Pancreas (tissue), 10 donors: ENCODE data around the gene ST6GAL1. TPM values are rescaled to one million over a fixed set of nuclear protein-coding genes. Genes with fewer than 3 reads are reported as not detected.
"Not testable (repeated sequence)": the region's sequence is repeated elsewhere in the genome, so short reads cannot be mapped to it uniquely, and the experiment has no call there.

Experiments used
- ATAC-seq, 4 donors: fragments of 200-7000 bp; cut with Tn5 transposase; one replicate each; pipeline versions ENCODE4 v1.8.0 to v1.9.1; 2020; ENCODE audit warnings: mild to moderate bottlenecking in 4 of 4, moderate library complexity in 4 of 4
- DNase-seq, 6 donors: peaks; one replicate each; pipeline ENCODE4 v3.0.0-alpha.2; 2020
- FAIRE-seq: peaks from 2 replicates; lab custom pipeline; 2012; peaks lifted over from hg19 to GRCh38; lab: Jason Lieb, UNC
- H3K27ac ChIP-seq, 4 donors: fragments of 200-600 bp; sonication (generic); 1 replicate in 3 of 4; 2 replicates in 1 of 4; pipeline versions ENCODE4 v1.5.0 to v1.8.0; 2020
- H3K27me3 ChIP-seq, 4 donors: fragments of 200-600 bp; one replicate each; pipeline ENCODE4 v1.8.0; 2021
- H3K36me3 ChIP-seq, 3 donors: fragments of 200-600 bp; sonication (generic) in 1 of 3; one replicate each; pipeline versions ENCODE4 v1.5.0 to v1.8.0; 2020 to 2021
- H3K4me1 ChIP-seq, 3 donors: fragments of 200-600 bp; one replicate each; pipeline ENCODE4 v1.8.0; 2021
- H3K4me3 ChIP-seq, 4 donors: fragments of 200-600 bp; sonication (generic) in 2 of 4; one replicate each; pipeline versions ENCODE4 v1.5.0 to v1.8.0; 2020 to 2021
- H3K9me3 ChIP-seq, 4 donors: fragments of 200-600 bp; one replicate each; pipeline ENCODE4 v1.8.0; 2021
- WGBS, 2 donors: extraction: QIAGEN DNeasy Blood & Tissue Kit; methylation state at CpG; one replicate each; pipeline ENCODE4 v1.1.7; 2013; 5-methylcytosine and 5-hydroxymethylcytosine counted together
- intact Hi-C, 3 donors: fragments of 100-400 bp; cut with DNase I; formaldehyde crosslinking; loops; one replicate each; pipeline versions ENCODE4 v1.11.1 to v1.14.2; 2022
- polyA plus RNA-seq, 2 donors: library from polyadenylated mRNA; stranded (reverse); fragments of 200-250 nt; gene quantifications; one replicate each; pipeline ENCODE4 v1.2.3, GENCODE V29; 2013
- total RNA-seq, 6 donors: library from RNA; stranded (reverse); fragmentation: NEBNext Ultra II Directional in 4 of 6; extraction: Animal tissue kit (Norgen Biotek cat#: 25700) in 4 of 6; gene quantifications; one replicate each; pipeline versions ENCODE4 v1.2.1 to v1.2.4, GENCODE V29; 2021 to 2023
- TF ChIP-seq, protein P1 (sequence below), 4 donors: fragments of 200-600 bp; sonication (generic) in 3 of 4; IDR thresholded peaks; one replicate each; pipeline versions ENCODE4 v1.5.0 to v1.8.0; 2021; ENCODE audit warnings: antibody characterized with exemption in 4 of 4
- donor health status: healthy with polysubstance abuse.
- donor health status: DM: no; HTN: no; CAD: no; lungs with moderate emphysema.
- donor health status: DM: no; HTN: no; CAD: no.
- donor health status: control.
- donor health status: control.
- donor health status: Bipolar disorder and iron deficiency.
- donor health status: DM: yes; HTN: yes; CAD: no.
- donor health status: DM: no; HTN: no; CAD: no.
- donor health status: DM: no; HTN: no; CAD: no.
- donor health status: DM: yes; HTN: yes; CAD: no.

The ST6GAL1 gene
- total and polyA plus RNA-seq, 8 donors = 4.8 to 36.6 (median 8.3) TPM

DNA sequence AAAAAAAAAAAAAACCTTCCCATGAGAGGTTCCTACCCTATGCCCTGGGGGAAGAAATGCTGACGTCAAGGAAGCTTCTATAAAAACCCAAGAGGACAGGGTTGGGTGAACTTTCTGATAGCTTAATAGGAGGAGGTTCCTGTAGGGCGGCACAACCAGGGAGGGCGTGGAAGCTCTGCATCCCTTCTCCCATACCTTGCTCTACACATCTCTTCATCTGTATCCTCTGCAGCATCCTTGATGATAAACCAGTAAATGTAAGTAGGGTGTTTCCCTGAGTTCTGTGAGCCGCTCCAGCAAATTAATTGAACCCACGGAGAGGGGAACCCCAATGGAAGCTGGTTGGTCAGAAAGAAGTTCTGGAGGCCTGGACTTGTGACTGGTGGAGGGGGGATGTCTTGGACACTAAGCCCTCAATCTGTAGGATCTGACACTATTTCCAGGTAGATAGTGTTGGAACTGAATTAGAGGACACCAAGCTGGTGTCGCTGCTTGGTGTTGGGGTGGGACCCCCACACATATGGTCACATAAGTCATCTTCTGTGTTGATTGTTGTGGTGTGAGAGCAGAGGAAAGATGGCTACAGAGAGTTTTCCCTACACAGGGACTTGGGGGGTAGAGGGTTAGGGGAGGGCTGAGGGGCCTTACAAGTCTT is 91.5 kb downstream of the ST6GAL1 start:
- 87 to 93% methylated on average over 6 of the region's 6 CpGs for WGBS, 2 donors
- no peak for FAIRE-seq
- no peak for ATAC-seq

DNA sequence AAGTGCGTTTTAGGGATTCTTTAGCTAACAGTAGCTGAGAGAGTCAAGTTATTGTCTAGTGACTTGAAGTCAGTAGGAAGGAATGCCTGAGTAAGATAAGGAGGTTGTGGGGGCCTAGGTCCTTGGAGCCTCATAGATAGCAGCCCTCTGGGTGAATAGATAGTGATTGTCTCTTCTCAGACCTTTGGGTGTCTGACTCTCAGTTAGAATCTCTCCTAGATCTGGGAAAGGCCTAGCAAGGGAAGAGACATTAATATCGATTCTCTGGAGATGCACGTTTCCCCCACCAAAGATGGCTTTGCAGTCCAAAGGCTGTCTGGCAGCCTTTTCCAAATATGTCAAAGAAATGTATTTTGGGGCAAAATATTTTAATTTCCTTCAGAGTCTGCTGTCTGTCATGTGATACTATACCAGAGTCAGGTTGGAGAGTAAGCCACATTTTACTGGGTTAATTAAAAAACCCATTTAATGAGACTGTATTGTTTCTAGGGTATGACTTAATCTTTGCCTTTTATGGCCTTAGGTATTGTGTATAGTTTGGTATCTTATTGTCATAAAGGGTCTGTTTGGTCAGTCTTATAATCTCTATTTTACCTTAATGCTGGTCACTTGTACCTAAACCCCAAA is 92.2 kb downstream of the ST6GAL1 start:
- ATAC-seq = no peak
- no peak overlapping the region for H3K27ac ChIP-seq
- no peaks in the 10 kb centered on the region for H3K9me3 ChIP-seq
- no peak for FAIRE-seq
- DNase-seq = no peak
- TF ChIP-seq, protein P1, sequence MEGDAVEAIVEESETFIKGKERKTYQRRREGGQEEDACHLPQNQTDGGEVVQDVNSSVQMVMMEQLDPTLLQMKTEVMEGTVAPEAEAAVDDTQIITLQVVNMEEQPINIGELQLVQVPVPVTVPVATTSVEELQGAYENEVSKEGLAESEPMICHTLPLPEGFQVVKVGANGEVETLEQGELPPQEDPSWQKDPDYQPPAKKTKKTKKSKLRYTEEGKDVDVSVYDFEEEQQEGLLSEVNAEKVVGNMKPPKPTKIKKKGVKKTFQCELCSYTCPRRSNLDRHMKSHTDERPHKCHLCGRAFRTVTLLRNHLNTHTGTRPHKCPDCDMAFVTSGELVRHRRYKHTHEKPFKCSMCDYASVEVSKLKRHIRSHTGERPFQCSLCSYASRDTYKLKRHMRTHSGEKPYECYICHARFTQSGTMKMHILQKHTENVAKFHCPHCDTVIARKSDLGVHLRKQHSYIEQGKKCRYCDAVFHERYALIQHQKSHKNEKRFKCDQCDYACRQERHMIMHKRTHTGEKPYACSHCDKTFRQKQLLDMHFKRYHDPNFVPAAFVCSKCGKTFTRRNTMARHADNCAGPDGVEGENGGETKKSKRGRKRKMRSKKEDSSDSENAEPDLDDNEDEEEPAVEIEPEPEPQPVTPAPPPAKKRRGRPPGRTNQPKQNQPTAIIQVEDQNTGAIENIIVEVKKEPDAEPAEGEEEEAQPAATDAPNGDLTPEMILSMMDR (IDR thresholded peaks at IDR 0.05) = no peak
- intact Hi-C loops = no loop called here
- no peaks in the 10 kb centered on the region for H3K4me1 ChIP-seq
- H3K36me3 ChIP-seq = no peaks in the 10 kb centered on the region
- no peak overlapping the region for H3K4me3 ChIP-seq
- 80 to 87% methylated on average over 3 of the region's 3 CpGs for WGBS, 2 donors
- no peaks in the 10 kb centered on the region for H3K27me3 ChIP-seq

More for the DNA sequence above, 91.5 kb downstream of the ST6GAL1 start:
- intact Hi-C loops = no loop called here
- TF ChIP-seq, protein P1 (IDR thresholded peaks at IDR 0.05) = no peak
- Histone ChIP-seq H3K4me3 (no peak overlapping the region), H3K27me3 (no peaks in the 10 kb centered on the region), H3K4me1 (no peaks in the 10 kb centered on the region), H3K9me3 (no peaks in the 10 kb centered on the region), H3K36me3 (no peaks in the 10 kb centered on the region), H3K27ac (no peak overlapping the region)
- no peak for DNase-seq

DNA sequence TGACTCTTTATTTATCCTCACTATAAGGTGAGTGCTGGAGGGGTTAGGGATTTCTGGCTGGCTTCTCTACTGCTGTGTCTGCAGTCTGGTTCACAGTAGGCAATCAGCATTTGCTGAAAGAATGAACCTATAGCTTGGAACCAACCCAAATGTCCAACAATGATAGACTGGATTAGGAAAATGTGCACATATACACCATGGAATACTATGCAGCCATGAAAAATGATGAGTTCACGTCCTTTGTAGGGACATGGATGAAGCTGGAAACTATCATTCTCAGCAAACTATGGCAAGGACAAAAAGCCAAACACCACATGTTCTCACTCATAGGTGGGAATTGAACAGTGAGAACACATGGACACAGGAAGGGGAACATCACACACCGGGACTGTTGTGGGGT is 93.0 kb downstream of the ST6GAL1 start:
- H3K4me1 ChIP-seq, H3K27ac ChIP-seq, H3K4me3 ChIP-seq, DNase-seq, H3K36me3 ChIP-seq, ATAC-seq, intact Hi-C loops, H3K9me3 ChIP-seq, FAIRE-seq, H3K27me3 ChIP-seq: not testable (repeated sequence)
- WGBS, 2 donors = 36 to 60% methylated on average over 2 of the region's 2 CpGs

DNA sequence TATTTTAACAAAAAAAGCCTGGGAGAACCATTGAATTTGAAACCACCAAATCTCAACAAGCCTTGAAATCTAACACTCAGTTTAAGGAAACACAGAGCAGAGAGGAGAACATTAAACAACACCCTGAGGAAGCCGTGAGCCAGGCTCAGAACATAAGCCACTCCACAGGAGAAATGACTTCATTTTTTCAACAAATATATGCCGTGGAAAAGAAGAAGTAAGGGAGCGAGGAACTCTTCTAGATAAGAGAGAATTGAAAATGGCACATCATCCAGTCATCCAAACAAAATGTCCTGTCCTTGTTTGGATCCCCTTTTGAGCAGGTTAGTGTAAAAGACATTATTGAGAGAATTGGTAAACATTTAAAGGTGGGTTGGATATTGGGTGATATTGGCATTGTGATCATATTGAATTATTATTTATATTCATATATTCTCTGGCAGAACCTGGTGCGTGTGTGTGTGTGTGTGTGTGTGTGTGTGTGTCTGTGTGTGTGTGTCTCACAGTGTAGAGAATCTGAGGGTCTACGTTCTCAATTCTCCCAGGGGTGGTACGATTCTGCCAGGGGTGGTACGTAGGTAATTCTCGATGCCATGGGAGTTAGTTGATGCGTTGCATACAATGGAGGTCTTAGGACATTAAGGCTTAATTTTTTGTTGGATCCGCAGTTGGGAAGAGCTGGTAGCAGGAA is 94.4 kb downstream of the ST6GAL1 start:
- no peak overlapping the region for H3K27ac ChIP-seq
- DNase-seq (no peak), ATAC-seq (peak in 1 of 4 donors; percentile 35), FAIRE-seq (no peak)
- H3K27me3 ChIP-seq = no peaks in the 10 kb centered on the region
- WGBS, 2 donors = 69 to 78% methylated on average over 10 of the region's 10 CpGs
- H3K4me3 ChIP-seq = no peak overlapping the region
- H3K36me3 ChIP-seq = no peaks in the 10 kb centered on the region
- no peaks in the 10 kb centered on the region for H3K9me3 ChIP-seq
- TF ChIP-seq, protein P1 (IDR thresholded peaks at IDR 0.05) = no peak
- H3K4me1 ChIP-seq = no peaks in the 10 kb centered on the region
- intact Hi-C loops = no loop called here

DNA sequence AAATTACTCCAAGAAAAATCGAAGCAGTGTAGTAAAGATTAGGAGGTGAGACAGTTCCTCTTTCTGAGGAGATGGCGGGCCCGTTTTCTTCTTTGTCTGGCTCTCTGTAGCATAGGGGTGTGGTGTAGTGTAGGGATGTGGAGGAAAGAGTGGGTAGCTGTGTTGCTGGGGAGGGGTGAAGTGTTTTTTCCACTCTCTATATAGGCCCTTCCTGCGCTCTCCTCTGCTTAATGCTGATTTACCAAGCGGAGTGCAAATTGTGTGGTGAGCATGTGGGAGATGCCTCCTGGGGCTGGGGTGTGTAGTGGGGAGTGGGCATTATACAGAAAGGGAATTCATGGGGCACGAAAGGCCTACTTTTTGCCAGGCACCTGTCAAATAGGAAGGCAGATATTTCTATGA is 94.9 kb downstream of the ST6GAL1 start:
- intact Hi-C loops = no loop called here
- Histone ChIP-seq H3K4me1 (no peaks in the 10 kb centered on the region), H3K9me3 (no peaks in the 10 kb centered on the region), H3K27ac (no peak overlapping the region), H3K27me3 (no peaks in the 10 kb centered on the region), H3K36me3 (no peaks in the 10 kb centered on the region), H3K4me3 (no peak overlapping the region)
- FAIRE-seq (no peak), DNase-seq (no peak), ATAC-seq (peak in 1 of 4 donors; percentile 11)
- 66 to 75% methylated on average over 6 of the region's 6 CpGs for WGBS, 2 donors
- TF ChIP-seq, protein P1 (IDR thresholded peaks at IDR 0.05) = no peak
